IMR-90 (cell line): ENCODE data around the gene ERGIC1. TPM values are rescaled to one million over a fixed set of nuclear protein-coding genes. Genes with fewer than 3 reads are reported as not detected.

Source experiments
- ATAC-seq: fragments of 200-7000 bp; cut with Tn5 transposase; 2 replicates; pipeline ENCODE4 v1.9.1; 2020; ENCODE audit warnings: low read depth, mild to moderate bottlenecking, moderate library complexity
- BruUV-seq: library from RNA; stranded (reverse); fragments of 400-500 nt; replicated peaks from 2 replicates; lab custom pipeline; 2021; lab: Mats Ljungman, UMichigan
- CTCF ChIA-PET: fragments of 300-600 bp; formaldehyde crosslinking; extraction: SDS; loops from one replicate; lab custom pipeline; 2021; ENCODE audit warnings: antibody characterized with exemption; lab: Yijun Ruan, JAX
- POLR2A ChIA-PET: fragments of 300-600 bp; sonication (Branson Sonifier 250); formaldehyde crosslinking; loops from one replicate; lab custom pipeline; 2022; ENCODE audit warnings: antibody characterized with exemption; ENCODE audit not compliant: unreplicated experiment; lab: Charles Lee
- DNase-seq: peaks from one replicate; pipeline ENCODE4 v3.0.0; 2013
- H2AFZ ChIP-seq: replicated peaks from 2 replicates; pipeline ENCODE3; 2013; ENCODE audit warnings: low read length, mild to moderate bottlenecking; ENCODE audit not compliant: poor library complexity
- H2AK5ac ChIP-seq: 2 replicates; pipeline ENCODE4 v1.6.1; 2013; ENCODE audit warnings: low read depth, low read length, inconsistent platforms
- H2AK9ac ChIP-seq: replicated peaks from 2 replicates; pipeline ENCODE3; 2013; ENCODE audit warnings: mild to moderate bottlenecking, low read depth, low read length, moderate library complexity; ENCODE audit not compliant: poor library complexity
- H2BK120ac ChIP-seq: 2 replicates; pipeline ENCODE4 v1.6.1; 2013; ENCODE audit warnings: low read depth, low read length, inconsistent platforms
- H2BK15ac ChIP-seq: 3 replicates; pipeline ENCODE4 v1.6.1; 2013; ENCODE audit warnings: low read depth, low read length, inconsistent platforms
- H2BK20ac ChIP-seq: 2 replicates; pipeline ENCODE4 v1.6.1; 2013; ENCODE audit warnings: low read depth, mild to moderate bottlenecking, inconsistent platforms, low read length, moderate library complexity
- H2BK5ac ChIP-seq: 2 replicates; pipeline ENCODE4 v1.6.1; 2013; ENCODE audit warnings: mild to moderate bottlenecking, low read depth, low read length, inconsistent platforms; ENCODE audit not compliant: poor library complexity, severe bottlenecking
- H3K14ac ChIP-seq: replicated peaks from 2 replicates; pipeline ENCODE4 v1.6.1; 2013; ENCODE audit warnings: low read depth, low read length, inconsistent platforms
- H3K18ac ChIP-seq: 2 replicates; pipeline ENCODE4 v1.6.1; 2013; ENCODE audit warnings: low read depth, low read length, control low read depth
- H3K23ac ChIP-seq: 2 replicates; pipeline ENCODE4 v1.6.1; 2013; ENCODE audit warnings: low read depth, low read length, inconsistent platforms
- H3K27ac ChIP-seq: 2 replicates; pipeline ENCODE4 v1.5.1; 2013; ENCODE audit warnings: mild to moderate bottlenecking, control low read depth, low read length; ENCODE audit not compliant: insufficient read depth
- H3K27me3 ChIP-seq: 2 replicates; pipeline ENCODE4 v1.6.1; 2013; ENCODE audit warnings: low read length; ENCODE audit not compliant: control insufficient read depth, insufficient read depth
- H3K36me3 ChIP-seq: 2 replicates; pipeline ENCODE4 v1.6.1; 2013; ENCODE audit warnings: low read length, mixed read lengths; ENCODE audit not compliant: control insufficient read depth, insufficient read depth
- H3K4ac ChIP-seq: 2 replicates; pipeline ENCODE4 v1.6.1; 2013; ENCODE audit warnings: low read depth, low read length, inconsistent platforms
- H3K4me1 ChIP-seq: 2 replicates; pipeline ENCODE4 v1.6.1; 2013; ENCODE audit warnings: low read length, mixed read lengths; ENCODE audit not compliant: control insufficient read depth, insufficient read depth
- H3K4me2 ChIP-seq: 2 replicates; pipeline ENCODE4 v1.6.1; 2013; ENCODE audit warnings: low read depth, mild to moderate bottlenecking, control low read depth, low read length, moderate library complexity
- H3K4me3 ChIP-seq: 2 replicates; pipeline ENCODE4 v1.5.1; 2013; ENCODE audit warnings: low read depth, mild to moderate bottlenecking, control low read depth, low read length, moderate library complexity; ENCODE audit not compliant: insufficient read depth
- H3K56ac ChIP-seq: 2 replicates; pipeline ENCODE4 v1.6.1; 2013; ENCODE audit warnings: low read length, inconsistent platforms; ENCODE audit not compliant: insufficient read depth; ENCODE audit errors: extremely low read depth
- H3K79me1 ChIP-seq, 2 experiments: 2 replicates each; pipeline ENCODE4 v1.6.1; 2013; ENCODE audit warnings: low read length in 2 of 2, inconsistent platforms in 1 of 2, low read depth in 1 of 2
- H3K9ac ChIP-seq: 2 replicates; pipeline ENCODE4 v1.6.1; 2013; ENCODE audit warnings: low read depth, low read length, control low read depth
- H3K9me1 ChIP-seq: 2 replicates; pipeline ENCODE4 v1.6.1; 2013; ENCODE audit warnings: low read length, inconsistent platforms; ENCODE audit not compliant: insufficient read depth
- H3K9me3 ChIP-seq: 2 replicates; pipeline ENCODE4 v1.6.1; 2013; ENCODE audit warnings: low read length; ENCODE audit not compliant: control insufficient read depth, insufficient read depth
- H4K20me1 ChIP-seq: 2 replicates; pipeline ENCODE4 v1.6.1; 2013; ENCODE audit warnings: low read length, inconsistent platforms; ENCODE audit not compliant: insufficient read depth
- H4K5ac ChIP-seq: 2 replicates; pipeline ENCODE4 v1.6.1; 2013; ENCODE audit warnings: mild to moderate bottlenecking, low read depth, low read length, control low read depth
- H4K8ac ChIP-seq, 2 experiments: 2 replicates each; pipeline ENCODE4 v1.6.1; 2013; ENCODE audit warnings: low read depth in 2 of 2, low read length in 2 of 2, control low read depth in 1 of 2, inconsistent platforms in 1 of 2
- H4K91ac ChIP-seq: 2 replicates; pipeline ENCODE4 v1.6.1; 2013; ENCODE audit warnings: low read depth, low read length, inconsistent platforms; ENCODE audit not compliant: insufficient read depth
- CHD1 ChIP-seq: IDR thresholded peaks from 2 replicates; pipeline ENCODE4 v1.6.1; 2012; ENCODE audit warnings: low read depth, low read length, improper control_type of control experiment
- CTCF ChIP-seq: conservative IDR thresholded peaks from 2 replicates; pipeline ENCODE4 v1.5.1; 2012; ENCODE audit warnings: mild to moderate bottlenecking, low read depth, low read length, improper control_type of control experiment
- MAZ ChIP-seq: IDR thresholded peaks from 2 replicates; pipeline ENCODE4 v1.6.1; 2012; ENCODE audit warnings: low read depth, mild to moderate bottlenecking, low read length, improper control_type of control experiment, moderate library complexity, borderline replicate concordance
- NFE2L2 ChIP-seq: fragments of 150-350 bp; IDR thresholded peaks from 2 replicates; pipeline ENCODE4 v1.6.1; 2016; ENCODE audit warnings: low read depth, mild to moderate bottlenecking, low read length
- POLR2A ChIP-seq: IDR thresholded peaks from 2 replicates; pipeline ENCODE4 v1.6.1; 2012; ENCODE audit warnings: mild to moderate bottlenecking, low read depth, low read length
- RCOR1 ChIP-seq: IDR thresholded peaks from 2 replicates; pipeline ENCODE4 v1.6.1; 2012; ENCODE audit warnings: mild to moderate bottlenecking, low read length, improper control_type of control experiment; ENCODE audit not compliant: insufficient replicate concordance
- WGBS, 2 experiments: methylation state at CpG; one replicate each; pipeline versions ENCODE4 v1.1.5 to v1.1.7; 2013; ENCODE audit warnings: missing lambda C conversion rate in 2 of 2; ENCODE audit not compliant: insufficient read length in 1 of 2; ENCODE audit errors: extremely low coverage in 2 of 2; 5-methylcytosine and 5-hydroxymethylcytosine counted together
- dilution Hi-C: fragments of 300-500 bp; cut with HindIII; formaldehyde crosslinking; loops from one replicate; pipeline ENCODE4 v1.14.3; 2018; ENCODE audit warnings: low sequenced_read_pairs; ENCODE audit not compliant: unreplicated experiment
- in situ Hi-C: fragments of 300-500 bp; cut with MboI; formaldehyde crosslinking; loops from 3 replicates; pipeline ENCODE4 v1.14.3; 2019; ENCODE audit warnings: low sequenced_read_pairs, inconsistent platforms, mixed read lengths
- intact Hi-C: fragments of 100-400 bp; cut with micrococcal nuclease; formaldehyde crosslinking; loops from 2 replicates; pipeline ENCODE4 v1.10.0; 2022
- polyA plus RNA-seq, 3 experiments: library from polyadenylated mRNA; depleted of rRNA; stranded (reverse); fragments of >200 nt; gene quantifications; 2 replicates each; pipeline ENCODE4 v1.2.3, GENCODE V29; 2012; ENCODE audit warnings: low replicate concordance in 1 of 3
- total RNA-seq: library from RNA; depleted of rRNA; stranded (reverse); fragments of >200 nt; gene quantifications from 2 replicates; pipeline ENCODE4 v1.2.3, GENCODE V29; 2012

Gene ERGIC1
- total and polyA plus RNA-seq, 2 of the 4 experiments (the other 2 are of a cell fraction): 134 to 192 TPM

GRCh38 chr5:172862165-172862801 lies 28.2 kb downstream of the ERGIC1 start:
- peaks cover 50% of the 10 kb centered on the region for H3K4me1 ChIP-seq

More at GRCh38 chr5:172862165-172862801, 28.2 kb downstream of the ERGIC1 start:
- 90% methylated on average over 2 of the region's 5 CpGs; no CpG with 5 or more reads in 1 of the 2 experiments for WGBS, 2 experiments
- in situ Hi-C loops: no loop called here
- no TSS peak for BruUV-seq
- H3K36me3 ChIP-seq: peaks cover 5% of the 10 kb centered on the region; the same call in 1 of the 2 replicates
- ChIA-PET POLR2A (no interaction called here), CTCF (interaction anchor here (0.6 to 1.1 kb wide), 3 partner anchors 27 to 479 kb away, joined by 3 to 4 read pairs (median 3); no protein-coding TSS in a partner anchor)
- H3K27ac ChIP-seq: no peak overlapping the region; the same call in 1 of the 2 replicates
- H3K27me3 ChIP-seq: no peaks in the 10 kb centered on the region
- no peak overlapping the region for H3K9ac ChIP-seq
- H2BK15ac ChIP-seq: peak overlapping the region; percentile 8; the same call in 2 of the 3 replicates
- H3K9me3 ChIP-seq: no peaks in the 10 kb centered on the region
- peak overlapping the region; percentile 32; the same call in 1 of the 2 replicates for H3K18ac ChIP-seq
- peak overlapping the region; percentile 75; the same call in 1 of the 2 replicates for H2BK20ac ChIP-seq
- H4K5ac ChIP-seq: no peak overlapping the region; the same call in 1 of the 2 replicates
- peak overlapping the region; percentile 78 for H3K14ac ChIP-seq
- 0 out of 2 replicates have a peak overlapping the region, but pooled peaks have one; percentile 7 for H3K4me2 ChIP-seq
- dilution Hi-C loops: no loop called here
- DNase-seq (peak; percentile 31), ATAC-seq (no peak)
- TF ChIP-seq CTCF (no peak), MAZ (no peak), POLR2A (no peak), NFE2L2 (no peak), CHD1 (no peak), RCOR1 (no peak)
- 0 out of 2 replicates have a peak, but pooled peaks cover 3% of the 10 kb centered on the region for H4K20me1 ChIP-seq
- peak overlapping the region; percentile 30 for H4K91ac ChIP-seq
- peak overlapping the region; percentile 85 for H3K4ac ChIP-seq
- peaks cover 25 to 87% of the 10 kb centered on the region in 2 experiments for H3K79me1 ChIP-seq
- no peak overlapping the region for H2AFZ ChIP-seq
- peak overlapping the region in 1 of 2 experiments; percentile 59; a peak in 2 of 4 replicates for H4K8ac ChIP-seq
- H2BK120ac ChIP-seq: peak overlapping the region; percentile 59; the same call in 1 of the 2 replicates
- peaks cover 45% of the 10 kb centered on the region for H3K9me1 ChIP-seq
- peak overlapping the region; percentile 67 for H2AK9ac ChIP-seq
- H2BK5ac ChIP-seq: peak overlapping the region; percentile 69
- peak overlapping the region; percentile 68; the same call in 1 of the 2 replicates for H3K23ac ChIP-seq
- H2AK5ac ChIP-seq: peak overlapping the region; percentile 60; the same call in 1 of the 2 replicates
- no peak overlapping the region for H3K56ac ChIP-seq
- intact Hi-C loops: no loop called here
- no peak overlapping the region for H3K4me3 ChIP-seq
